ENCODE results near the gene AGMO. TPM values are rescaled to one million over a fixed set of nuclear protein-coding genes. Genes with fewer than 3 reads are reported as not detected.

Gene AGMO
- total and polyA plus RNA-seq, 10 of the 15 experiments (the other 5 are each of a cell fraction or from before 2014, with no cell fraction given) = 0.11 to 0.29 TPM; not detected in 8

DNA sequence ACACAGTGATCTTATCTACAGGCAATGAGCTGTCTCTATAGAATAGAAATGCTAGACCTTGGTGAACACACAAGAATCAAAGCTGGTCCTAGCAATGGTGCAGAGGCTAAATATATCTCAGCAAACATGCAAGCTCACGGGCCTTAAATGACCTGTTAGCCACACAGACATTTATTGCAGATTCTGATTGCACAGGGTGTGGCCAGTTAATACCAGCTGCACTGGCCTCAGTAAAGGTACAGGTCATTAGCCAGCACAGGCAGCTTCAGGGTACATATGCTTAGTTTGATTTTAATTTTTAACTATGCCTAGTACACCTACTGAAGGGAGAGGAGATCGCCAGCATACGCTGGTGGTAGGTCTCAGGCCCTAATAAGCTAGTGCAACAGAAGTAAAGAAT, 393.9 kb downstream of the AGMO start (continued):
- TF ChIP-seq, protein P1, sequence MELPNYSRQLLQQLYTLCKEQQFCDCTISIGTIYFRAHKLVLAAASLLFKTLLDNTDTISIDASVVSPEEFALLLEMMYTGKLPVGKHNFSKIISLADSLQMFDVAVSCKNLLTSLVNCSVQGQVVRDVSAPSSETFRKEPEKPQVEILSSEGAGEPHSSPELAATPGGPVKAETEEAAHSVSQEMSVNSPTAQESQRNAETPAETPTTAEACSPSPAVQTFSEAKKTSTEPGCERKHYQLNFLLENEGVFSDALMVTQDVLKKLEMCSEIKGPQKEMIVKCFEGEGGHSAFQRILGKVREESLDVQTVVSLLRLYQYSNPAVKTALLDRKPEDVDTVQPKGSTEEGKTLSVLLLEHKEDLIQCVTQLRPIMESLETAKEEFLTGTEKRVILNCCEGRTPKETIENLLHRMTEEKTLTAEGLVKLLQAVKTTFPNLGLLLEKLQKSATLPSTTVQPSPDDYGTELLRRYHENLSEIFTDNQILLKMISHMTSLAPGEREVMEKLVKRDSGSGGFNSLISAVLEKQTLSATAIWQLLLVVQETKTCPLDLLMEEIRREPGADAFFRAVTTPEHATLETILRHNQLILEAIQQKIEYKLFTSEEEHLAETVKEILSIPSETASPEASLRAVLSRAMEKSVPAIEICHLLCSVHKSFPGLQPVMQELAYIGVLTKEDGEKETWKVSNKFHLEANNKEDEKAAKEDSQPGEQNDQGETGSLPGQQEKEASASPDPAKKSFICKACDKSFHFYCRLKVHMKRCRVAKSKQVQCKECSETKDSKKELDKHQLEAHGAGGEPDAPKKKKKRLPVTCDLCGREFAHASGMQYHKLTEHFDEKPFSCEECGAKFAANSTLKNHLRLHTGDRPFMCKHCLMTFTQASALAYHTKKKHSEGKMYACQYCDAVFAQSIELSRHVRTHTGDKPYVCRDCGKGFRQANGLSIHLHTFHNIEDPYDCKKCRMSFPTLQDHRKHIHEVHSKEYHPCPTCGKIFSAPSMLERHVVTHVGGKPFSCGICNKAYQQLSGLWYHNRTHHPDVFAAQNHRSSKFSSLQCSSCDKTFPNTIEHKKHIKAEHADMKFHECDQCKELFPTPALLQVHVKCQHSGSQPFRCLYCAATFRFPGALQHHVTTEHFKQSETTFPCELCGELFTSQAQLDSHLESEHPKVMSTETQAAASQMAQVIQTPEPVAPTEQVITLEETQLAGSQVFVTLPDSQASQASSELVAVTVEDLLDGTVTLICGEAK (IDR thresholded peaks at IDR 0.05; ENCODE audit: borderline replicate concordance) = no peak

GRCh38 chr7:15166620-15167019, 395.2 kb downstream of the AGMO start:
- Histone ChIP-seq H2AFZ (ENCODE audit: control insufficient read depth, low read depth, low read length) (no peak overlapping the region), H3K4me2 (ENCODE audit: control insufficient read depth, insufficient read depth) (no peak overlapping the region), H4K20me1 (ENCODE audit: control insufficient read depth, insufficient read depth) (no peaks in the 10 kb centered on the region), H3K27me3 (replicated peaks in 1 of 2; ENCODE audit: control insufficient read depth in 2 of 2, insufficient read depth in 2 of 2, low read length in 1 of 2) (no peaks in the 10 kb centered on the region), H3K36me3 (ENCODE audit: control insufficient read depth in 2 of 2, insufficient read depth in 2 of 2, low read length in 1 of 2) (no peaks in the 10 kb centered on the region), H3K4me3 (no peak overlapping the region), H3K4me1 (ENCODE audit: control insufficient read depth, insufficient read depth, low read length) (no peaks in the 10 kb centered on the region), H3K27ac (ENCODE audit: control insufficient read depth, insufficient read depth) (no peak overlapping the region), H3K79me2 (ENCODE audit: control insufficient read depth, insufficient read depth, low read length) (no peaks in the 10 kb centered on the region), H3K9ac (ENCODE audit: control insufficient read depth, insufficient read depth, low read length) (no peak overlapping the region), H3K9me3 (replicated peaks; ENCODE audit: control insufficient read depth, insufficient read depth, low read length) (no peaks in the 10 kb centered on the region)
- ATAC-seq = no peak
- FAIRE-seq = no peak
- ChIA-PET SMC1A (ENCODE audit: uncharacterized antibody, unreplicated experiment) (no interaction called here), CTCF (no interaction called here), POLR2A (no interaction called here), RAD21 (ENCODE audit: unreplicated experiment) (no interaction called here)
- in situ Hi-C loops (cut with MboI) (no loop called here), intact Hi-C loops (cut with micrococcal nuclease; ENCODE audit: unreplicated experiment) (no loop called here)
- TF ChIP-seq SUPT20H (IDR thresholded peaks at IDR 0.05; ENCODE audit: borderline replicate concordance, control insufficient read depth, low read depth, low read length) (no peak), CHD1 (IDR thresholded peaks at IDR 0.05; ENCODE audit: low read depth, low read length) (no peak), POLR2AphosphoS5 (IDR thresholded peaks at IDR 0.05; ENCODE audit: low read length) (no peak), FOXK2 (IDR thresholded peaks at IDR 0.05) (no peak)
- TF ChIP-seq, protein P2, sequence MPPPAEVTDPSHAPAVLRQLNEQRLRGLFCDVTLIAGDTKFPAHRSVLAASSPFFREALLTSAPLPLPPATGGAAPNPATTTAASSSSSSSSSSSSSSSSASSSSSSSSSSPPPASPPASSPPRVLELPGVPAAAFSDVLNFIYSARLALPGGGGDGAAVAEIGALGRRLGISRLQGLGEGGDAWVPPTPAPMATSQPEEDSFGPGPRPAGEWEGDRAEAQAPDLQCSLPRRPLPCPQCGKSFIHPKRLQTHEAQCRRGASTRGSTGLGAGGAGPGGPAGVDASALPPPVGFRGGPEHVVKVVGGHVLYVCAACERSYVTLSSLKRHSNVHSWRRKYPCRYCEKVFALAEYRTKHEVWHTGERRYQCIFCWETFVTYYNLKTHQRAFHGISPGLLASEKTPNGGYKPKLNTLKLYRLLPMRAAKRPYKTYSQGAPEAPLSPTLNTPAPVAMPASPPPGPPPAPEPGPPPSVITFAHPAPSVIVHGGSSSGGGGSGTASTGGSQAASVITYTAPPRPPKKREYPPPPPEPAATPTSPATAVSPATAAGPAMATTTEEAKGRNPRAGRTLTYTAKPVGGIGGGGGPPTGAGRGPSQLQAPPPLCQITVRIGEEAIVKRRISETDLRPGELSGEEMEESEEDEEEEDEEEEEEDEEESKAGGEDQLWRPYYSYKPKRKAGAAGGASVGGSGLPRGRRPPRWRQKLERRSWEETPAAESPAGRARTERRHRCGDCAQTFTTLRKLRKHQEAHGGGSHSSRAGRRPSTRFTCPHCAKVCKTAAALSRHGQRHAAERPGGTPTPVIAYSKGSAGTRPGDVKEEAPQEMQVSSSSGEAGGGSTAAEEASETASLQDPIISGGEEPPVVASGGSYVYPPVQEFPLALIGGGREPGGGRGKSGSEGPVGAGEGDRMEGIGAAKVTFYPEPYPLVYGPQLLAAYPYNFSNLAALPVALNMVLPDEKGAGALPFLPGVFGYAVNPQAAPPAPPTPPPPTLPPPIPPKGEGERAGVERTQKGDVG (CRISPR knock-in tag; IDR thresholded peaks at IDR 0.05) = no peak
- WGBS (ENCODE audit: insufficient coverage, insufficient replicate concordance, low lambda C conversion rate, missing lambda C conversion rate) = 53% methylated on average over 1 of the region's 1 CpG
- no peak for DNase-seq (ENCODE audit: low read depth, low spot score)
- no TSS peak for BruUV-seq (replicated peaks)

Measured in GM12878 (cell line).